Mononuclear cell (primary cell): ENCODE results near the gene ABHD16A. TPM values are rescaled to one million over a fixed set of nuclear protein-coding genes. Genes with fewer than 3 reads are reported as not detected.

Source experiments
- total RNA-seq: library from RNA; depleted of rRNA; stranded (reverse); fragments of >200 nt; gene quantifications from one replicate; pipeline ENCODE4 v1.2.3, GENCODE V29; 2012

The ABHD16A gene
- total RNA-seq, 1 donor, result 36.9 TPM

Other genes with a start within 250 kb of the ABHD16A start
- gene MICB, start 205.2 kb downstream of the ABHD16A start, total RNA-seq, result 29.2 TPM
- not detected for gene MCCD1, start 174.4 kb downstream of the ABHD16A start, total RNA-seq
- gene DDX39B, start 161.3 kb downstream of the ABHD16A start, total RNA-seq, result 183 TPM
- gene ATP6V1G2, start 156.7 kb downstream of the ABHD16A start, total RNA-seq, result 0.73 TPM
- 9.8 TPM for gene NFKBIL1, start 155.7 kb downstream of the ABHD16A start, total RNA-seq
- 2.5 TPM for gene LTA, start 131.0 kb downstream of the ABHD16A start, total RNA-seq
- gene TNF, start 127.8 kb downstream of the ABHD16A start, total RNA-seq, result 230 TPM
- gene LTB, start 120.9 kb downstream of the ABHD16A start, total RNA-seq, result 191 TPM
- 200 TPM for gene LST1, start 117.0 kb downstream of the ABHD16A start, total RNA-seq
- gene NCR3, start 110.3 kb downstream of the ABHD16A start, total RNA-seq, result 9.2 TPM
- 245 TPM for gene AIF1, start 88.1 kb downstream of the ABHD16A start, total RNA-seq
- 67.0 TPM for gene PRRC2A, start 82.6 kb downstream of the ABHD16A start, total RNA-seq
- gene BAG6, start 50.7 kb downstream of the ABHD16A start, total RNA-seq, result 81.3 TPM
- gene APOM, start 47.4 kb downstream of the ABHD16A start, total RNA-seq, result 3.0 TPM
- 14.6 TPM for gene C6orf47, start 42.5 kb downstream of the ABHD16A start, total RNA-seq
- gene GPANK1, start 38.3 kb downstream of the ABHD16A start, total RNA-seq, result 11.9 TPM
- 124 TPM for gene CSNK2B, start 37.2 kb downstream of the ABHD16A start, total RNA-seq
- 9.8 TPM for gene LY6G5B, start 33.3 kb downstream of the ABHD16A start, total RNA-seq
- gene LY6G5C, start 22.3 kb downstream of the ABHD16A start, total RNA-seq, result 1.2 TPM
- 7.7 TPM for gene LY6G6F, start 3.5 kb upstream of the ABHD16A start, total RNA-seq
- 1.0 TPM for gene LY6G6D, start 12.0 kb upstream of the ABHD16A start, total RNA-seq
- not detected for gene LY6G6C, start 18.4 kb upstream of the ABHD16A start, total RNA-seq
- gene MPIG6B, start 20.0 kb upstream of the ABHD16A start, total RNA-seq, result 11.5 TPM
- gene DDAH2, start 26.0 kb upstream of the ABHD16A start, total RNA-seq, result 9.8 TPM
- 421 TPM for gene CLIC1, start 33.2 kb upstream of the ABHD16A start, total RNA-seq
- gene MSH5, start 36.7 kb upstream of the ABHD16A start, total RNA-seq, result 6.1 TPM
- 0.63 TPM for gene SAPCD1, start 59.3 kb upstream of the ABHD16A start, total RNA-seq
- 0.31 TPM for gene VWA7, start 74.0 kb upstream of the ABHD16A start, total RNA-seq
- gene VARS1, start 92.4 kb upstream of the ABHD16A start, total RNA-seq, result 12.3 TPM
- 15.4 TPM for gene LSM2, start 103.6 kb upstream of the ABHD16A start, total RNA-seq
- 2.7 TPM for gene HSPA1L, start 112.0 kb upstream of the ABHD16A start, total RNA-seq
- 16.6 TPM for gene HSPA1A, start 112.2 kb upstream of the ABHD16A start, total RNA-seq
- 13.3 TPM for gene HSPA1B, start 124.4 kb upstream of the ABHD16A start, total RNA-seq
- 19.4 TPM for gene NEU1, start 159.5 kb upstream of the ABHD16A start, total RNA-seq
- 0.10 TPM for gene SLC44A4, start 175.7 kb upstream of the ABHD16A start, total RNA-seq
- 14.4 TPM for gene EHMT2, start 194.4 kb upstream of the ABHD16A start, total RNA-seq
- 0.21 TPM for gene ZBTB12, start 198.8 kb upstream of the ABHD16A start, total RNA-seq
- gene C2, start 224.4 kb upstream of the ABHD16A start, total RNA-seq, result 2.5 TPM
- gene CFB, start 242.8 kb upstream of the ABHD16A start, total RNA-seq, result 3.1 TPM